Type B pancreatic cell (in vitro differentiated cells): Measurements from ENCODE around the gene YEATS2. TPM values are rescaled to one million over a fixed set of nuclear protein-coding genes. Genes with fewer than 3 reads are reported as not detected.

Experiments
- DNase-seq: peaks from one replicate; pipeline ENCODE4 v3.0.0; 2021; ENCODE audit warnings: mixed read lengths; ENCODE audit not compliant: unreplicated experiment; ENCODE audit errors: extremely low spot score
- H3K27ac Mint-ChIP-seq: 2 replicates; pipeline ENCODE4 v1.8.0; 2021; ENCODE audit warnings: mild to moderate bottlenecking, mixed read lengths
- H3K27me3 Mint-ChIP-seq: 2 replicates; pipeline ENCODE4 v1.8.0; 2021; ENCODE audit warnings: mixed read lengths
- H3K36me3 Mint-ChIP-seq: 2 replicates; pipeline ENCODE4 v1.8.0; 2021; ENCODE audit warnings: mixed read lengths
- H3K4me1 Mint-ChIP-seq: one replicate; pipeline ENCODE4 v1.8.0; 2021; ENCODE audit warnings: mixed read lengths; ENCODE audit not compliant: unreplicated experiment
- H3K4me3 Mint-ChIP-seq: 2 replicates; pipeline ENCODE4 v1.8.0; 2021; ENCODE audit warnings: mild to moderate bottlenecking, mixed read lengths
- H3K9me3 Mint-ChIP-seq: 2 replicates; pipeline ENCODE4 v1.8.0; 2021; ENCODE audit warnings: mixed read lengths
- CTCF ChIP-seq: fragments of 200-600 bp; sonication (generic); conservative IDR thresholded peaks from 2 replicates; pipeline ENCODE4 v1.5.0; 2021; ENCODE audit warnings: antibody characterized with exemption, mild to moderate bottlenecking
- total RNA-seq: library from RNA; stranded (reverse); gene quantifications from 2 replicates; pipeline ENCODE4 v1.2.1, GENCODE V29; 2021; ENCODE audit warnings: low replicate concordance

The YEATS2 gene
- total RNA-seq, 1 donor from 2014 or later = 52.5 TPM

- Mint-ChIP-seq H3K36me3 (no peaks in the 10 kb centered on the region), H3K27ac (peak overlapping the region; percentile 65), H3K9me3 (no peaks in the 10 kb centered on the region), H3K27me3 (no peaks in the 10 kb centered on the region), H3K4me1 (peaks cover 4% of the 10 kb centered on the region), H3K4me3 (no peak overlapping the region)
- TF ChIP-seq CTCF = no peak
- DNase-seq = no peak
These were observed 5.2 kb upstream of the YEATS2 start for GRCh38 chr3:183692436-183692835.

GRCh38 chr3:183695569-183696364 lies 1.8 kb upstream of the YEATS2 start:
- no peak for TF ChIP-seq CTCF
- no peak for DNase-seq
- H3K9me3 Mint-ChIP-seq = no peaks in the 10 kb centered on the region
- H3K36me3 Mint-ChIP-seq = no peaks in the 10 kb centered on the region
- H3K4me1 Mint-ChIP-seq = peaks cover 25% of the 10 kb centered on the region
- H3K27me3 Mint-ChIP-seq = no peaks in the 10 kb centered on the region
- peak overlapping the region; percentile 9 for H3K27ac Mint-ChIP-seq
- no peak overlapping the region for H3K4me3 Mint-ChIP-seq

GRCh38 chr3:183697123-183697609 lies 431 bp upstream of the YEATS2 start:
- H3K4me3 Mint-ChIP-seq = peak overlapping the region; percentile 88
- TF ChIP-seq CTCF = peak; percentile 59
- H3K27me3 Mint-ChIP-seq = no peaks in the 10 kb centered on the region
- H3K9me3 Mint-ChIP-seq = peaks cover 4% of the 10 kb centered on the region
- H3K36me3 Mint-ChIP-seq = peaks cover 5% of the 10 kb centered on the region
- no peak for DNase-seq
- peaks cover 32% of the 10 kb centered on the region for H3K4me1 Mint-ChIP-seq
- peak overlapping the region; percentile 87 for H3K27ac Mint-ChIP-seq

GRCh38 chr3:183698318-183698751 lies 738 bp downstream of the YEATS2 start:
- Mint-ChIP-seq H3K36me3 (peaks cover 5% of the 10 kb centered on the region), H3K4me1 (peaks cover 38% of the 10 kb centered on the region), H3K4me3 (peak overlapping the region; percentile 93), H3K9me3 (peaks cover 4% of the 10 kb centered on the region), H3K27me3 (no peaks in the 10 kb centered on the region), H3K27ac (peak overlapping the region; percentile 92)
- peak; percentile 70 for DNase-seq
- no peak for TF ChIP-seq CTCF

GRCh38 chr3:183698756-183699155 lies 1.2 kb downstream of the YEATS2 start:
- Mint-ChIP-seq H3K9me3 (peaks cover 4% of the 10 kb centered on the region), H3K4me3 (peak overlapping the region; percentile 93), H3K27ac (peak overlapping the region; percentile 92), H3K27me3 (no peaks in the 10 kb centered on the region), H3K36me3 (peaks cover 5% of the 10 kb centered on the region), H3K4me1 (peaks cover 42% of the 10 kb centered on the region)
- TF ChIP-seq CTCF = no peak
- no peak for DNase-seq
